GM12878 (cell line): ENCODE data around the gene SYNPO. TPM values are rescaled to one million over a fixed set of nuclear protein-coding genes. Genes with fewer than 3 reads are reported as not detected.

Experiments
- ATAC-seq: fragments of 200-7000 bp; cut with Tn5 transposase; 3 replicates; pipeline ENCODE4 v1.9.1; 2020; ENCODE audit warnings: mild to moderate bottlenecking, moderate library complexity
- BruUV-seq: library from RNA; stranded (reverse); fragments of 400-500 nt; replicated peaks from 2 replicates; lab custom pipeline; 2021; lab: Mats Ljungman, UMichigan
- CTCF ChIA-PET: fragments of 300-600 bp; sonication (Branson Sonifier 250); formaldehyde crosslinking; extraction: SDS; loops from one replicate; lab custom pipeline; 2021; ENCODE audit warnings: inconsistent platforms; lab: Yijun Ruan, JAX
- POLR2A ChIA-PET: fragments of 350-600 bp; formaldehyde crosslinking; extraction: SDS; loops from one replicate; lab custom pipeline; 2021; ENCODE audit warnings: inconsistent platforms; lab: Charles Lee
- RAD21 ChIA-PET: fragments of 300-600 bp; sonication (Branson Sonifier 250); formaldehyde crosslinking; loops from one replicate; lab custom pipeline; 2023; ENCODE audit warnings: antibody characterized with exemption; ENCODE audit not compliant: unreplicated experiment; lab: Charles Lee
- SMC1A ChIA-PET: fragments of 300-600 bp; sonication (Branson Sonifier 250); formaldehyde crosslinking; loops from one replicate; lab custom pipeline; 2023; ENCODE audit not compliant: unreplicated experiment, uncharacterized antibody; lab: Charles Lee
- DNase-seq: peaks from one replicate; pipeline ENCODE4 v3.0.0-alpha.2; 2011; ENCODE audit warnings: low read depth, low spot score
- FAIRE-seq: peaks from 3 replicates; lab custom pipeline; 2011; peaks lifted over from hg19 to GRCh38; lab: Jason Lieb, UNC
- H2AFZ ChIP-seq: 2 replicates; pipeline ENCODE4 v1.6.0; 2011; ENCODE audit warnings: low read depth, low read length, control low read depth; ENCODE audit not compliant: control insufficient read depth
- H3K27ac ChIP-seq: 2 replicates; pipeline ENCODE4 v1.5.1; 2011; ENCODE audit warnings: control low read depth; ENCODE audit not compliant: control insufficient read depth, insufficient read depth
- H3K27me3 ChIP-seq, 2 experiments: replicated peaks in 1 of 2; 2 replicates each; pipeline versions ENCODE4 v1.6.0 to v1.6.1; 2011; ENCODE audit warnings: low read length in 1 of 2; ENCODE audit not compliant: control insufficient read depth in 2 of 2, insufficient read depth in 2 of 2
- H3K36me3 ChIP-seq, 2 experiments: 2 replicates each; pipeline ENCODE4 v1.5.1; 2011; ENCODE audit warnings: low read length in 1 of 2; ENCODE audit not compliant: control insufficient read depth in 2 of 2, insufficient read depth in 2 of 2
- H3K4me1 ChIP-seq: 2 replicates; pipeline ENCODE4 v1.6.1; 2011; ENCODE audit warnings: mild to moderate bottlenecking, low read length, moderate library complexity, mixed read lengths; ENCODE audit not compliant: control insufficient read depth, insufficient read depth
- H3K4me2 ChIP-seq: 2 replicates; pipeline ENCODE4 v1.6.0; 2011; ENCODE audit warnings: control low read depth; ENCODE audit not compliant: control insufficient read depth, insufficient read depth
- H3K4me3 ChIP-seq: fragments of 200-600 bp; sonication (generic); 2 replicates; pipeline ENCODE4 v1.5.1; 2016
- H3K79me2 ChIP-seq: 2 replicates; pipeline ENCODE4 v1.6.0; 2011; ENCODE audit warnings: low read length; ENCODE audit not compliant: control insufficient read depth, insufficient read depth
- H3K9ac ChIP-seq: 2 replicates; pipeline ENCODE4 v1.8.0; 2011; ENCODE audit warnings: low read length, control low read depth, mixed read lengths; ENCODE audit not compliant: control insufficient read depth, insufficient read depth
- H3K9me3 ChIP-seq: replicated peaks from 3 replicates; pipeline ENCODE4 v1.5.1; 2011; ENCODE audit warnings: mild to moderate bottlenecking, low read length; ENCODE audit not compliant: control insufficient read depth, insufficient read depth
- H4K20me1 ChIP-seq: 2 replicates; pipeline ENCODE4 v1.6.0; 2011; ENCODE audit not compliant: control insufficient read depth, insufficient read depth
- ATF2 ChIP-seq: IDR thresholded peaks from 2 replicates; pipeline ENCODE4 v1.6.1; 2012; ENCODE audit warnings: low read length, inconsistent platforms
- BCL3 ChIP-seq: IDR thresholded peaks from 2 replicates; pipeline ENCODE4 v1.6.1; 2011; ENCODE audit warnings: borderline replicate concordance, low read depth, mild to moderate bottlenecking, moderate library complexity, low read length; ENCODE audit not compliant: insufficient read depth, poor library complexity, severe bottlenecking
- JUNB ChIP-seq: IDR thresholded peaks from 2 replicates; pipeline ENCODE4 v1.6.1; 2016; ENCODE audit warnings: antibody characterized with exemption, mild to moderate bottlenecking
- KDM1A ChIP-seq: fragments of 200-600 bp; sonication (generic); IDR thresholded peaks from 2 replicates; pipeline ENCODE4 v1.6.1; 2016; ENCODE audit warnings: borderline replicate concordance
- LARP7 ChIP-seq: fragments of 450-650 bp; IDR thresholded peaks from 2 replicates; pipeline ENCODE4 v1.6.1; 2017; ENCODE audit warnings: mild to moderate bottlenecking
- MEF2A ChIP-seq: IDR thresholded peaks from 2 replicates; pipeline ENCODE4 v1.6.1; 2011; ENCODE audit warnings: low read depth, mild to moderate bottlenecking, low read length, moderate library complexity; ENCODE audit not compliant: insufficient read depth
- MEF2B ChIP-seq: fragments of 450-650 bp; IDR thresholded peaks from 2 replicates; pipeline ENCODE4 v1.6.1; 2018; ENCODE audit warnings: mild to moderate bottlenecking, moderate library complexity; ENCODE audit not compliant: partially characterized antibody, poor library complexity, severe bottlenecking
- MTA3 ChIP-seq: IDR thresholded peaks from 2 replicates; pipeline ENCODE4 v1.6.1; 2012; ENCODE audit warnings: low read length, inconsistent platforms, borderline replicate concordance
- NFYA ChIP-seq: IDR thresholded peaks from 2 replicates; pipeline ENCODE4 v1.6.1; 2011; ENCODE audit warnings: low read depth, mild to moderate bottlenecking, low read length, improper control_type of control experiment, borderline replicate concordance
- SMC3 ChIP-seq: IDR thresholded peaks from 2 replicates; pipeline ENCODE4 v1.6.1; 2011; ENCODE audit warnings: low read length, improper control_type of control experiment, borderline replicate concordance
- ZBTB33 ChIP-seq: fragments of 450-650 bp; IDR thresholded peaks from 2 replicates; pipeline ENCODE4 v1.6.1; 2017; ENCODE audit warnings: mild to moderate bottlenecking
- ZBTB4 ChIP-seq: fragments of 450-650 bp; formaldehyde crosslinking; IDR thresholded peaks from 2 replicates; pipeline ENCODE4 v1.4.0; 2022; ENCODE audit warnings: mild to moderate bottlenecking, moderate library complexity
- ZNF384 ChIP-seq: IDR thresholded peaks from 2 replicates; pipeline ENCODE4 v1.6.1; 2012; ENCODE audit warnings: low read depth, mild to moderate bottlenecking, low read length, improper control_type of control experiment, borderline replicate concordance
- WGBS: methylation state at CpG from one replicate; pipeline ENCODE4 v1.1.6; 2016; ENCODE audit warnings: low lambda C conversion rate; ENCODE audit not compliant: insufficient replicate concordance, insufficient coverage; ENCODE audit errors: missing lambda C conversion rate; 5-methylcytosine and 5-hydroxymethylcytosine counted together
- in situ Hi-C: fragments of 300-500 bp; cut with MboI; formaldehyde crosslinking; loops from 9 replicates; pipeline ENCODE4 v1.14.3; 2018; ENCODE audit warnings: mixed read lengths
- intact Hi-C: fragments of 100-400 bp; cut with micrococcal nuclease; formaldehyde crosslinking; loops from one replicate; pipeline ENCODE4 v1.14.2; 2022; ENCODE audit not compliant: unreplicated experiment
- polyA plus RNA-seq, 11 experiments: library from polyadenylated mRNA; depleted of rRNA in 4 of 11; unstranded in 6 of 11; stranded (reverse) in 5 of 11; fragments of >200 nt; fragmentation: Nextera tagmentation in 4 of 11; fragmentation: Illumina TruSeq in 1 of 11; extraction: Ambion mirVana in 4 of 11; extraction: Trizol in 1 of 11; gene quantifications; 1 replicate in 1 of 11; 2 replicates in 10 of 11; pipeline versions ENCODE4 v1.2.1 to v1.2.3, GENCODE V29; 2011 to 2016; ENCODE audit warnings: inconsistent platforms in 2 of 11, missing spikeins in 2 of 11, low read depth in 1 of 11
- total RNA-seq, 4 experiments: library from RNA; depleted of rRNA in 3 of 4; stranded (reverse); fragments of >200 nt in 3 of 4; fragmentation: Illumina TruSeq in 1 of 4; extraction: Trizol in 1 of 4; gene quantifications; 2 replicates each; pipeline versions ENCODE4 v1.2.1 to v1.2.3, GENCODE V29; 2013 to 2021

SYNPO gene
- total and polyA plus RNA-seq, 10 of the 15 experiments (the other 5 are each of a cell fraction or from before 2014, with no cell fraction given) = 0.77 to 21.0 (median 3.9) TPM

GRCh38 chr5:150700594-150701377 is 60.3 kb downstream of the SYNPO start, which contains the start of gene RBM22 (continued):
- no peak for TF ChIP-seq ATF2
- TF ChIP-seq ZBTB33 = no peak

- no peak for FAIRE-seq
Measured at GRCh38 chr5:150703762-150704161, 63.3 kb downstream of the SYNPO start.

More at GRCh38 chr5:150703762-150704161, 63.3 kb downstream of the SYNPO start:
- Histone ChIP-seq H3K79me2 (peaks cover 19% of the 10 kb centered on the region), H2AFZ (no peak overlapping the region), H3K4me1 (no peaks in the 10 kb centered on the region), H3K9me3 (no peaks in the 10 kb centered on the region), H3K9ac (no peak overlapping the region), H3K36me3 (peaks cover 0 to 1% of the 10 kb centered on the region in 2 experiments; a peak in 3 of 4 replicates), H3K4me2 (no peak overlapping the region), H3K27ac (no peak overlapping the region), H4K20me1 (no peaks in the 10 kb centered on the region), H3K4me3 (no peak overlapping the region), H3K27me3 (no peaks in the 10 kb centered on the region)
- ChIA-PET POLR2A (interaction anchor here (0.8 to 1.0 kb wide), 2 partner anchors 19 to 294 kb away, joined by 3 to 4 read pairs; no protein-coding TSS in a partner anchor), SMC1A (interaction anchor here (0.8 to 1.6 kb wide), 5 partner anchors 11 to 412 kb away, joined by 3 to 4 read pairs (median 3); no protein-coding TSS in a partner anchor), RAD21 (no interaction called here), CTCF (interaction anchor here (1.1 to 2.0 kb wide), 4 partner anchors 143 to 245 kb away, joined by 3 to 9 read pairs (median 4); partner anchors contain the start of gene IRGM)
- intact Hi-C loops = loop anchor here (5.0 kb wide), 1 partner anchor 241 kb away; no protein-coding TSS in a partner anchor
- no TSS peak for BruUV-seq
- ATAC-seq = no peak
- in situ Hi-C loops = no loop called here
- DNase-seq = no peak
- 96% methylated on average over 3 of the region's 3 CpGs for WGBS
- TF ChIP-seq SMC3 (no peak), LARP7 (no peak), JUNB (no peak), KDM1A (no peak), MEF2A (no peak), ZNF384 (no peak), MTA3 (no peak), MEF2B (no peak), NFYA (no peak), ZBTB4 (CRISPR knock-in tag) (no peak), BCL3 (no peak)
